HTERT RPE-1 (cell line): Measurements from ENCODE around the gene DVL2.
"Not testable (repeated sequence)": the region's sequence is repeated elsewhere in the genome, so short reads cannot be mapped to it uniquely, and the experiment has no call there.

Source experiments
- in situ Hi-C: fragments of 300-500 bp; cut with MboI; formaldehyde crosslinking; loops from 4 replicates; pipeline ENCODE4 v1.14.3; 2020; ENCODE audit warnings: low sequenced_read_pairs

DVL2 gene

GRCh38 chr17:7256766-7257456, 22.6 kb upstream of the DVL2 start:
- in situ Hi-C loops: no loop called here

DNA sequence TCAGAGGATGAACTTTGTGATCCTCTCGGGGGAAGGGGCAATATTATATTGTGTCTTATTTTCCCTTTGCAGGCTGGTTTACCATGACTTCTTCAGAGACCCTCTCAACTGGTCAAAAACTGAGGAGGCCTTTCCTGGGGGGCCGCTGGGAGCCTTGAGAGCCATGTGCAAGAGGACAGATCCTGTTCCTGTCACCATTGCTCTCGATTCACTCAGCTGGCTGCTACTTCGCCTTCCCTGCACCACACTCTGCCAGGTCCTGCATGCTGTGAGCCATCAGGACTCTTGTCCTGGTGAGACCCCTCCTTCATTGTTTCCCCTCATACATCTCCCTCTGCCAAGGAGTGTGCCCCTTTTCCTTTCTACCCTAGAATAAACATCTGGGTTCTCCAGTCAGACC, 20.2 kb upstream of the DVL2 start:
- in situ Hi-C loops: no loop called here

DNA sequence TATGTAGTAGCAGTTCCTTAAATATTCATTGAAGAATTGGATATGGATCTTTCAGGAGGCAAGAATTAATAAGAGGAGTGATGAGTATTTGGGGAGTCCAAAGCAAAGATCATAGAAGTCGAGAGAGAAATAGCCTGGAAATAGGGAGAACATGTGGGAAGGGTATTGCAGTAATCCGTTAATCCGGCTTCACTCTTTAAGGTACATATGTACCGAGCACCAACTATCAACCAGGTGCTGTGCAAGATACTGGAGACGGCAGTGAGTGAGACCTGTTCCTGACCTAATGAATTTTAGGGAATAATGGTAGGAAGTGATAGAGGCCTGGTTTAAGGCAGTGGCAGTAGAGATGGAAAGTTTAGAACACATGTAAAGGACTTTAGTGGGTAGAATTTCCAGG, 18.8 kb upstream of the DVL2 start:
- in situ Hi-C loops: no loop called here

DNA sequence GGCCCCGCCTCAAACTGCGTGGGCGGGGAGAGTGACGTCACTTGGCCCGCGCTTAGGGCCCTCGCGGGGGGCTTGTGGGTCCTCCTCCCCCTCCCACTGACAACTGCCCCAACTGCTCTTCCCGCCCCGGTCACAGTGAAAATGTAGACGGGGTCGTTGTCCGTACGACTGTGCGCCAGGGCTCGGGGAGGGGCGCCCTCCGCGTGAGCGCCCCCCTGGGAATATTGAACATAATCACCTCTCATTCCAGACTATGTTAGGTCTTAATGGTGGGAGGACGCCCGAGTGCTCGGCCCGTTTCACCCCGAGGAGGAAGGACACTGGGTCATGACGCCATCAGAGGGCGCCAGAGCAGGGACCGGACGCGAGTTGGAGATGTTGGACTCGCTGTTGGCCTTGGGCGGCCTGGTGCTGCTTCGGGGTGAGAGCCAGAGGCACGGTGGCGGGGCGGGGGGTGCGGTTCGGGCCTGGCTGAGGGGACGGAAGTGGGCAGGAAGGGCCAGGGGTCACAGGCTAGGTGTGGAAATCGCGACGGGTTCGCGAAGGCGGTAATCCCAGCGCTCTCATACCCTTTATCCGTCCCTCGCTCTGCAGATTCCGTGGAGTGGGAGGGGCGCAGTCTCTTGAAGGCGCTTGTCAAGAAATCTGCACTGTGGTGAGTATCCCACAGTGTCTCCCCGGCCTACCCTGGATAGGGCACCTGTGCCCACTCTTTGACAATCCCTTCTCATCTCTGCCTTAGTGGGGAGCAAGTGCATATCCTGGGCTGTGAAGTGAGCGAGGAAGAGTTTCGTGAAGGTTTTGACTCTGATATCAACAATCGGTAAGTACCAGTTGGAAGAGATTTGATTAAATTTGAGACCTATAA, 18.1 kb upstream of the DVL2 start, which contains the start of gene ELP5:
TSS of gene ELP5 (plus strand) at position 40 of the 868 bp plus-strand sequence. CDS start at position 376, 336 bp downstream.
- in situ Hi-C loops: no loop called here

DNA sequence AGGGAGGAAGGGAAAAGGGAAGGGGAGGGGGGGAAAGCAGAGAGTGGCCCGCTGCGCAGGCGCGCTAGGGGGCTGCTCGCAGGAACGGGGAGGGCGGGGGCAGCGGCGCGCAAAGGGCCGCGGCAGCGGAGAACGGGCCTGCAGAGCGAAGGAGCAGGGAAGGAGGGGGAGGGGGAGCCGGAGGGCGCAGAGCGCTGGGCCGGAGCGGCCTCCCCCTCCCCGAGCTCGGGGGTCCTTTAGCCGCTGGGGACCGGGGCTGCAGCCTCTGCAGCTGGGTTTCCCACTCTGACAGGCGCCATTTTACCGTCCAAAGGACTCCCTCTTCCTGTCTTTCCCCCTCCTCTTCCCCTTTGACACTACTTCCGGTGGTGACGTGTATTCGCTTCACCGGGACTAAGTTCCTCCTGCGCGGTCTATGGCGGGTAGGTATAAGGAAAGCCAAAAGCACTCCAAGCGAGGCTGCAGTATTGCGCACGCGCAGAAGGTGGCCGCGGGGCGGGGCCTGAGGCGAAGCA, 17.4 kb upstream of the DVL2 start, which contains the start of gene CTDNEP1:
TSS of gene CTDNEP1 (minus strand) at position 74 of the 515 bp plus-strand sequence. CDS start 438 bp downstream, outside the sequence.
- in situ Hi-C loops: no loop called here

- in situ Hi-C loops: no loop called here
Measured at GRCh38 chr17:7250695-7251627, 16.6 kb upstream of the DVL2 start.

DNA sequence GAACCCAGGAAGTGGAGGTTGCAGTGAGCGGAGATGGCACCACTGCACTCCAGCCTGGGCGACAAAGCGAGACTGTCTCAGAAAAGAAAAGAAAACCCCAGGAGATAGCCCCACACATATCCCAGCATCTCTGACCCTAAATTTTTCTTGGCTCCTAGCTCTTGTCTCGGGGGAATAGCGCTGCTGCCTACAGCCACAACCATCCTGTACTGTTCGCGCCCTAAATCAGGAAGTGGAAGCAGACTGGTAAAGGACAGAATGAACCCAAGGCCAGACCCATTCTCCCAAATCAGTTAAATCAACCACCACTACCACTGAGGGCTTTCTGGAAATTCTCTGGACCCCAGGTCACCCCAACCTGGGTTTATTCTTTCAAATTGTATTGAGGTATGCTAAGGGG, 15.5 kb upstream of the DVL2 start:
- in situ Hi-C loops: no loop called here

DNA sequence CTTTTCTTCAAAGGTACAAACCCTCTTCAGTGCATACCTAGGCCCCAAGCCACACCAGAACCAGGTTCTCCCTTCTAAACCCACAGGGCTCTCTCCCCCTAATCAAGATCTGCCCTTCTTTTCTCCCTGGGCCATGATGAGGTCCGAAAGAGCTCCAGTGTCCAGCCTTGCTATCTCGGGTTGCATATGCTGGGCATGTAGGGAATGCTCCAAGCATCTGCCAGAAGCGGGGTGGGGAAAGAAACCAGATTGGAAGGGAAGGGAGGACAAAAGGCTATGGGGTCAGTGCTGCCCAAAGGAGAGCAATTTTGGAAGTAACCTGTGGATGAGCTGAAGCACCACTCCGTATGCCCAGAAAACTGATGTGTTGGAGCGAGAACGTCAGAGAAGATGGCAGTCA, 14.9 kb upstream of the DVL2 start:
- in situ Hi-C loops: no loop called here

DNA sequence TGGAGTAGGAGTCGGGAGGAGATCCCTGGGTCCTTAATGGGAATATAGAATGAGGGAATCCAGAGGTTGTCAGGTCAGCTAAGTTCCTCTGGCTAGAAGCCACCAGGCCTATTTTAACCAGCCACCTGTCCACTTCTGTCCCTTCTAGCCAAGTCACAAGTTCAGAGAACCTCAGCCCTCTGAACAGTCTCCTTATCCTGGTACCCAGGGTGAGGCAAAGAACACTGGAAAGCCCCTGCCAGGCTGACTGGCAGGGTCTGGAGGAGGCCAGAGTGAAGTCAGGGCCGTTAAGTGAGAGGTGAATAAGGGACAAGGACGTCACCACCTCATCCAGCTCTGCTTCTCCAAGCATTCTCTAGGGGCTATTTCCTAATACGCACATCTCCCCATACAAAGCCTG, 14.5 kb upstream of the DVL2 start:
- in situ Hi-C loops: no loop called here

- in situ Hi-C loops: no loop called here
Measured at GRCh38 chr17:7246779-7247178, 12.5 kb upstream of the DVL2 start.

DNA sequence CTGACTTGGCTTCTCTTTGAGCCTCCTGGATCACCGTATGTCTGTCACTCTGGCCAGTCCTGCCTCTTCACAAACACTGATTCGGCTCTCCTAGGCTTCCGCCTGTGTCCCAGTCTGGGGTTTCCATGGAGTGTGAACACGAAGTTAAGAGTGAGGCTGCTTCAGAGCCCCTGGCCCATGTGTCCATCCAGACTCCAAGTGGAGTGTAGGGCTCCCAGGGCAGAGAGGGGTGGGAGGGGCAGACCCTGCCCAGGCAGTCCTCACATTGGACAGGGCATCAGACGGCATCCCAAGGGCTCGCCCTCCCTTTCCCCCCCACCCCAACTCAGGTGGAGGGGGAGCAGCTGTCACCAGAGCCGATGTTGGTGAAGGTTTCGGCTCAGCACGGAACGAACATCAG, 9.5 kb upstream of the DVL2 start:
- in situ Hi-C loops: not testable (repeated sequence)

DNA sequence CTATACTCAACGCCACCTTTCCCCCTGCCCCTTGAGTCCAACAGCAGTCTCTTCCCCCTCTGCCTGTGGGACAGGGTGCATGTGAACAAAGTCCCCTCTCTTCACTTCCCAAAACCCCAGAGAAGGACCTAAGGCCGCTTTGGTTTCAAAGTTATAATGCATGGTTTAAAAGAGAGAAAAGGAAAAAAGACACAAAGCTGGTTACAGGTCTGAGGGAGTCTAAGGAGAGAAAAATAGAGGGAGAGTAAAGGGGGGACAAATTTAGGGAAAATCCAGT, 9.1 kb upstream of the DVL2 start:
- in situ Hi-C loops: no loop called here

DNA sequence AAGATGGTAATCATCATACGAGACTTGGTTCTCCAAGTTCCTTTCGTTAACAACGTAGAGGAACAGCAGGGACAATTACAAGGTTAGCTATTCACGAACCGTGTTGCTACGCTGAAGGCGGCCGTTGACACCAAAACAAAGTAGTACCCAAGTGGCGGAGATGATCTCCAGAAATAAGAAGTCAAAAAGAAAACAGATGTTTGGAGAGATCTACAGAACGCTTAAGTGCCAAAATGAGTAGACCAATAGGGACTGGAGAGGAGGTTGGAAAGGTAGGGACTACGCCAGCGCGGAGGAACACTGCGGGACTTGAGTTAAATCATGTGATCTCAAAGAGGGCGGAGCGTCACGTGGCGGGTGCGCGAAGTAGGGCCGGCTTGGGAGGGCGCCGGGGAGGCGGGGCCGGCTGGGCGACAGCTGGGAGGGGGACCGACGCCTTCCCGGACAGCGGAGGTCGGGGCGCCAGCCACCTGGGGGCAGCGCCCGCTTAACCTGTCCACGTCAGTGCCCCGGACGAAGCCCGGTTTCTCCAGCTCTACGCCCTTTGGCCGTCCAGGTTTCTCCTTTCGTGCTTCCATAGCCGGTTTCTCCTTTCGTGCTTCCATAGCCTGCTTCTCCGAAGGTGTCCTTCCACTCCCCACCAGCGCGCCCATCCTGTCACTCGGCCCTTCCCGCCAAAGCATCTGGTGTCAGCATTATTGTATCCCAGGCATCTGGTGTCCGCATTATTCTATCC, 8.6 kb upstream of the DVL2 start:
- in situ Hi-C loops: no loop called here

DNA sequence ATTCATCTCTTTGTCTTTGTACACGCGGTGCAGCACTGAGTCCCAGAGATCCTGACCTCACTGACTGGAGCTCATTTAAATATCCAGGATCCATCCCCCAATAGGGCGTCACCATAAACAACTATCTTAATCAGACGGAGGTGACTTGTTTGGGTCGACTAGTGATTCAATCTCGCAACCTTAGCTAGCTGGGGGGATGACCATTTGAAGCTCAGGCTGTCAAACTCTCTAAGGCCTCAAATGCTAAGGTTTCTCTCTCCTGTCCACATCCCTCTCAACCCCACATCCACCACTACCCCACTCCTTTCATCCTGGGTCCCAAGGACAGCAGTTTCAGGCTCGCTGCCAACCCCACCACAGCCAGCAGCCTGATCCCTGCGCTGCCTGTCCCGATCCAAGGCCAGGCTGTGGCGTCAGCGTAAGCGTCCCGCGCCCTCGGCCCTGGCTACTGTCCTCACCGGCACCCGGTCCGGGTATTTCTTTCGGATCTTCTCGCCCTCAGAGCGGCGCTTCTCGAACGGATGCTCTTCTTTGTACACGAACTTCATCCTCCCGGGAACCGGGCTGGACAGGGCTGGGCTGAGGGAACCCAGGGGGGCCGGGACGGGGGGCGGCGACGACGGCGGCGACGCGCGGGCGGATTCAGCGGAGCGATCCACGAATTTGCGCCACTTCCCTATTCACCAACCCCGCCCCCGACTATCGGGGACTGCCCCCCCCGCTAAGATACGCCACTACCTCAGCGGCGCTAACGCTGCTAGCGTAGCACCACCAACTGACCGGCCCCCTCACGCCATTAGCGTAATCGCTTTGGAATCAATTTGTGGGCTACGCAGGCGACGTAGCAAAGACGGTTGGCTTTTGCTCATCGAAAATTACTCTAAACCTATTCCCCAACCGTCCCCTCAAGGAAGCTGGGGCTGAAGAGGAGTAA, 7.7 kb upstream of the DVL2 start, which contains the start of gene GABARAP:
TSS of gene GABARAP (minus strand) at position 667 of the 934 bp plus-strand sequence. CDS start at position 548, 119 bp downstream.
- in situ Hi-C loops: no loop called here

GRCh38 chr17:7241090-7241733, 6.9 kb upstream of the DVL2 start:
- in situ Hi-C loops: no loop called here

DNA sequence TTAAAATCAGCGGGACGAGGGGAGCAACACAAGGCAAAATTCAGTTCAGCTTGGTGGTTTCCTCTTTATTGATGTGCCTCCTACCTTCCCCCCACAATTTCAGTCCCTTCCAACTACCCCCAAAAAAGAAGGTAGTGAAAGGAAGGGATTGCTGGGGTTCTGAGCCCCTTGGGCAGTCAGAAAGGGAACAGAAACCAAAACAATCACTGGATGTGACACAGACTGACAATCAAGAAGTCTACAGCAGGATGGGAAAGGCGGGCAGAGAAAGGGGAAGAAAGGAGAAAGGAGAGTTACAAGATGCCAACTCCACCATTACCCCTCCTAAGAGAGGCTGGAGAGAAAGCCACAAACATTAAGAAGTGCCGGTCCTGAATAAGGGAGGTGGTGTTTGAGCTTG, 6.1 kb upstream of the DVL2 start:
- in situ Hi-C loops: no loop called here

GRCh38 chr17:7239091-7240027, 5.0 kb upstream of the DVL2 start, which contains the start of gene PHF23:
Gene PHF23, minus strand, starts transcription at chr17:7239457. Its CDS starts 178 bp downstream, at chr17:7239279.
- in situ Hi-C loops: no loop called here
